GM18873 (cell line): ENCODE data around the gene MAP3K8.
A peak's percentile ranks its signal among the peaks of the same experiment; 100 is the strongest.
"Not testable (repeated sequence)": the region's sequence is repeated elsewhere in the genome, so short reads cannot be mapped to it uniquely, and the experiment has no call there.

Experiments used
- ATAC-seq: cut with Tn5 transposase; IDR thresholded peaks from one replicate; pipeline ENCODE4 v1.9.1; 2021; ENCODE audit warnings: mild to moderate bottlenecking, moderate library complexity, moderate number of reproducible peaks; ENCODE audit not compliant: unreplicated experiment, low FRiP score

The MAP3K8 gene

DNA sequence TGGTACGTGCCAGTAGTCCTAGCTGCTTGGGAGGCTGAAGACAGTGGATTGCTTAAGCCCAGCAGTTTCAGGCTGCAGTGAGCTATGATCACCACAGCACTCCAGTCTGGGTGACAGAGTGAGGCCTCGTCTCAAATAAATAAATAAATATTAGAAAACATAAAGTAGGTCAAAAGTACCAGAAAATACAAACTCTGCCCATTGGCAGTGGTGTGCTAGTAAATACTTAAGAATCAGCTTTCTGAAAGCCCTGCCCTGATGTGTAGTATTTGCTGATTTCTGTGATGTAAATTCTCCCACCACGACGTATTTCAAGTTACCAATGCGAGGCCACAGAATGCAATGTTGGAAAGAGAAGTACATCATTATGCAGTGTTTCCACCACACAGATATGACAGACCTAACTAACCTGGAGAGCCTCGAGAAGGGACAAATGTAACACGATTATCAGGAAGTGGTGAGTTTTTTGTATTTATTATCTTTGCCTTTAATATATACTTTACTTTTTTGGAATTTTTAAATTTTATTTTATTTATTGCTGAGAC lies 11.8 kb upstream of the MAP3K8 start:
- ATAC-seq = no peak

DNA sequence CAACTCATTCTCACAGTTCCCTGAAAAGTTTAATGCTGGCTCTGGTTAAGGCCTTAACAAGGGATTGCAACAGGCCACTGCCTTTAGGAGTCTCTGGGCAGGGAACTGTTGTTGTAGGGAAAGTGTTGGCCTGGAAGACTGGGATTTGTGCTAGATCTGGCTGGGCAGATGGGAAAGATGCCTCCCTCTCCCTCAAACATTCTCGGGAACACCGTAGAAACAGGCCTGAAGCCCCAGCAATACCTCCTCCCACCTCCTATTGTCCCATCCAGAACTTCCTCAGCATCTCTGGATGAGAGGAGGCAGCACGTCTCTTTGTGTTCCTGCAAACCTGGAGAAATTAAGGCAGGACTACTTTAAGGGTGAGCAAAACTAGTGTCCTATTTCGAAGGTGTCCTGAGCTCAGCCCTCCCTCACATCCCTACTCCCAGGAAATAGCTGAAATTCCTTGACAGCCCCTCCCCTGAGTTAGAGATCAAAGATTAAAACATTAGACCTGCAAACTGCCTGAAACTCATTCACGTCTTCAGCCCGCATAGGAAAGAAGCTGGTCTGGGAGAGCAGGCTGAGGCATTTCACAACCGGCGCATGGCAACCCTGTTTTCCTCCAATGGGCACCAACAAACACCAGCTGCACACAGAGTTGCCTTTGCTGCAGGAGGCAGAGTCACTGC lies 10.9 kb upstream of the MAP3K8 start:
- ATAC-seq = no peak

- not testable (repeated sequence) for ATAC-seq
Measured at GRCh38 chr10:30423655-30424275, 10.2 kb upstream of the MAP3K8 start.

GRCh38 chr10:30425336-30426075 lies 8.5 kb upstream of the MAP3K8 start:
- ATAC-seq = no peak

DNA sequence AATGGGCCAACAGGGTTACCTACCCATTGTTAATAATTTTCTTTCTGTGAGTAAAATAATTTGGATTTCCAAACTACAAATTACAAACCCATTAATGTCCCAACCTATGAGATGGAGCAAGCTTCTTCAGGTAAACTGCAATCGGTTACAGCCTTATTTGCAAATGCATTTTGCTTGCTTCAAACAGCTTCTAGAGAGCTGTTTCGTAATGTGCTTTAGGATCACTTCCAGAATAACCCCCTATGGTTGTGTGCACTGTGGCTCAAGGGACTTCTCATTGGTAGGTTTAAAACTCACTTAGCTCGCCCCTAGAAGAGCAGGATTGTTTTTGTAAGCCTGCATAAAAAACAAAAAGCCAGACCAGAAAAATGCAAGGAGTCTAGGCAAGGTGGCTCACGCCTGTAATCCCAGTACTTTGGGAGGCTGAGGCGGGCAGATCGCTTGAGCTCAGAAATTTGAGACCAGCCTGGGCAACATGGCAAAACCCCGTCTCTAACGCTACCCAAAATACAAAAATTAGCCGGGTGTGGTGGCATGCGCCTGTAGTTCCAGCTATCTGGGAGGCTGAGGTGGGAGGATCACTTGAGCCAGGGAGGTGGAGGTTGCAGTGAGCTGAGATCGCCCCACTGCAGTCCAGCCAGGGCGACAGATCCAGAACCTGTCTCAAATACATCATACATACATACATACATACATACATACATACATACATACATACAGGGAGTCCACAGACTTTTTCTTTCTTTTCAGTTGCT lies 3.3 kb upstream of the MAP3K8 start:
- ATAC-seq = no peak

- ATAC-seq = no peak
Measured at GRCh38 chr10:30431435-30431911, 2.5 kb upstream of the MAP3K8 start.

GRCh38 chr10:30432622-30433305 lies 1.2 kb upstream of the MAP3K8 start:
- peak; percentile 3 for ATAC-seq

GRCh38 chr10:30433306-30433729 lies 666 bp upstream of the MAP3K8 start:
- peak; percentile 15 for ATAC-seq

GRCh38 chr10:30434273-30435072 lies 489 bp downstream of the MAP3K8 start:
- peak; percentile 34 for ATAC-seq

DNA sequence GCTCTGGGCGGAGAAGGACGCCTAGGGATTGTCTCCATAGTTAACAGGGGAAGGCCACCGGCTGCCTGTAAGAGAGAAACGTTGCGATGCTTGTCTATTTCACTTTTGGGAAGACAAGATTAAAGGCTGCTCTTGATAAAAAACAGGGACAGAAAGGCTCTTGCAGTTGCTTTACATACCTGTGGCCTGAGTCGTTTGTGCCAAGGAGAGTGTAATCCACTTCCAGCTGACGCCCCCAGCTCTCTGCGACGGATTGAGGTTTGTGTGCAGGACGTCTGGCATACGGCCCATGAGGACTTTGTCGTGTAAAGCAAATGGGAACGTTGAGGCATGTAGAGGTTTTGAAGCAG lies 1.1 kb downstream of the MAP3K8 start:
- ATAC-seq = no peak

DNA sequence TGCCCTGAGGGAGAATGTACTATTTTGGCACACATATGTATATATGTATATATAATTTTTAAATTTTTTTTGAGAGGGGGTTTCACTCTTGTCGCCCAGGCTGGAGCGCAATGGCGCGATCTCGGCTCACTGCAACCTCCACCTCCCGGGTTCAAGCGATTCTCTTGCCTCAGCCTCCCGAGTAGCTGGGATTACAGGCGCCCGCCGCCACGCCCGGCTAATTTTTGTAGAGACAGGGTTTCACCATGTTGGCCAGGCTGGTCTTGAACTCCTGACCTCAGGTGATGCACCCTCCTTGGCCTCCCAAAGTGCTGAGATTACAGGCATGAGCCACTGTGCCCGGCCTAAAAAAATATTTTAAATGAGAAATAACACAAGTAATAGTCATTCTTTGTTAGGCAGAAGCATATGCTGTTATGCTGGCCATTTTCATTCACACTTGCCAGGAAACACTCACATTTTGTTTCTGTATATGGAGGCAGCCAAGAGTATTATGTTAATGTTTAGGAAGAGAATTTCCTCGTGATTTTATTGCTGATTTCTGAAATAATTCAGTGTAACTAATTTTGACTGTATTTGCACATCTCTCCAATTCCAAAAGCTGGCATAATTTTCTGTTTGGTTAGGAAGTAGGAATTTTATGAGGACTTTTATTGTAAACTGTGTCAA lies 1.6 kb downstream of the MAP3K8 start:
- ATAC-seq = not testable (repeated sequence)

DNA sequence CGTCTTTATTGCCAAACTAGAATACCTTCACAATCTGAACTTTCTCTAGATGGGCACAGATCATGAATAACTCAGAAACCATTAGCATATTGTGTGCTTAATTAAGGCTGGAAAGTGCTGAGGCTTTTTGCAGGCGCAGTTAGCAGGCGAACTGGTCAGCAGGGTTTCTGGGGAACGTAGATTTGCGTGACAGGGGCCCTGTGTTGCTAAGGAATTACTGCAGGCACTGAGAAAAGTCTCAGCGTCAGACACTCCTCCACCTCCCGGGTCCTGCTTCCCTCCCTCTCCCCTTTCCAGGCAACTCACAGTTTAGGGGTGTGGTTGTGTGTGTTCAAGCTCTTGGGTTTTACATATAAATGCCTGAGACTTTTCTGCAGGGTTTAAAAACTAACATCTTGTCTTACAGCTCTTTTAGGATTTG lies 2.2 kb downstream of the MAP3K8 start:
- no peak for ATAC-seq

GRCh38 chr10:30436671-30437030 lies 2.7 kb downstream of the MAP3K8 start:
- no peak for ATAC-seq

DNA sequence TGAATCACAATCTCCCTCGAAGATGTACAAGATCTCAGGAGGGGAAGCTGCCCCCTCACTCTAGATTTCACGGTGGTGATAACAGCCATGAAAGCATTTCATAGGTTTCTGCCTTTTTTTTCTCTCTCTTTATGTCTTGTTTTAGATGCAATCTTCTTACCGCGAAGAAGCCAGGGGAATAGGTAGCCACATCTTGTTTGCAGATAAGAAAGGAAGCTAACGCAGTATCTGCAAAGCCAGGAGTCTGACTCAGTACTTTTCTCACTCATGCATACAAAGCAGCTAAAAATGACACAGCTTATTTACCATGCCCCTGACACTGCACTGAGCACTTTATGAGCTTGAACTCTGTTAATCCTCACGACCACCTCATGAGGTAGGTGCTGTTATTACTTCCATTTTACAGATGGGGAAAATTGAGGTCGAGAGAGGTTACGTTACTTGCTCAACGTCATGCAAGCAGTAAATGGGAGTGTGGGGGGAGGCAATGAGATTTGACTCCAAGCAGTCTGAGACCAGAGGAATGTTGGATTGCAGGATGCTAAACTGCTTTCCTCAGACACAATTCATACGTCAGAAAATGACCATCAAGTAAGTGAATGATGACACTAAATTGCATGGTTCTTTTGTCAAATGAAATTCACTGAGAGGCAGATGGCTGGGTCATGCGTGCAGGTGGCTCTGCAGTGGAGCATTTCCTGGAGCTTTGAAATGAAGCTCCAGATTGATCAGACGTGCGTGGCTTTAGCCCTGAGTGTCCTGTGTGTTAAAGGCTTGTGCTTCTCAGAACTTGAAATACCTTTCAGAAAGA lies 3.3 kb downstream of the MAP3K8 start:
- no peak for ATAC-seq

GRCh38 chr10:30438021-30438850 lies 4.3 kb downstream of the MAP3K8 start:
- no peak for ATAC-seq

GRCh38 chr10:30439931-30440330 lies 5.9 kb downstream of the MAP3K8 start:
- ATAC-seq = no peak

- ATAC-seq = no peak
Measured at GRCh38 chr10:30442019-30442606, 8.1 kb downstream of the MAP3K8 start.
